ENCODE results near the gene TMEM126B. TPM values are rescaled to one million over a fixed set of nuclear protein-coding genes. Genes with fewer than 3 reads are reported as not detected.
A peak's percentile ranks its signal among the peaks of the same experiment; 100 is the strongest.

The TMEM126B gene
- total and polyA plus RNA-seq, 2 of the 13 experiments (the other 11 are each of a cell fraction or from before 2014, with no cell fraction given) = 33.6 to 54.8 TPM

DNA sequence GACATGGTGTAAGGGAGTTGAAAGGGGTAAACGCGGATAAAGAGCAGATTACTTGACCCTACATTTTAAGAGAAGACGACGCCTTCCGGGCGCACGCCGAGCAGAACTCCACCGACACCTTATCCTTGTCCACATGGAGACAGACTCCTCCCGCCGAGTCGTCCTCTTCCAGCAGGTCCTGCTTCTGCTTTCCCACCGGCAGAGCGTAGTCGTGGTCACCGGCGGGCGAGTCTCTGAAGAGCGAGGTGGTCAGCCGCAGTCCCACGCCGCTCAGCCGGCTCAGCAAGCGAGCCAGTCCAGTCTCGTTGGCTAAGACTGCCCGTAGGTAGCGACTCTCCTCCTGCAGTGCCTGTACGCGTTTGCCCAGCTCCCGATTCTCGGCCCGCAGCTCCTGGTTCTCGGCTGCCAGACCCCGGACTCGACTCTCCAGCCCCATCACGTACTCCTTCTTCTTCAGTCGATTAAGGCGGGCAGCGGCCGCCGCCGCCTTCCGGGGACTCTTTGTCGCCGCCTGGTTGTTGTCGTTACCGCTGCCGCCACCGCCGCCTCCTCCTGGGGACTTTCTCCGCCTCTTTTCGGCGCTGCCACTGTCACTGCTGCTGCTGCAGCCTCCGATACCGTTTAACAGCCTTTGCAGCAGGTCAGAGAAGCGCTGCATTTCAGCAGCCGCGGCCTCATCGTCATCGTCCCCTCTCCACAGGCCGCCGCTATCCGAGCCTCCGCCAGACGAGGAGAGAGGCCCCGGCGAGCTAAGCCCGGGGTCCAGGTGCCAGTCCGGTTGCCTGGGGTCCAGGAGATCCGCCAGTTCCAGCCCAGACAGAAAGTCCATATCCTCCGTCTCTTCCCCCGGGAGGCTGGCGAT lies 35.6 kb downstream of the TMEM126B start (continued):
- TF ChIP-seq GABPB1 (CRISPR knock-in tag; IDR thresholded peaks at IDR 0.05) (0 out of 2 replicates have a peak, but pooled peaks have one; percentile 5), PREB (CRISPR knock-in tag; IDR thresholded peaks at IDR 0.05) (no peak), ZNF747 (CRISPR knock-in tag; IDR thresholded peaks at IDR 0.05; ENCODE audit: borderline replicate concordance) (0 out of 2 replicates have a peak, but pooled peaks have one; percentile 37), ZC3H13 (CRISPR knock-in tag; IDR thresholded peaks at IDR 0.05) (peak; percentile 85; the same call in 1 of the 2 replicates), RFX1 (IDR thresholded peaks at IDR 0.05) (no peak), KLF12 (CRISPR knock-in tag; IDR thresholded peaks at IDR 0.05; ENCODE audit: borderline replicate concordance) (0 out of 2 replicates have a peak, but pooled peaks have one; percentile 31), THYN1 (CRISPR knock-in tag; IDR thresholded peaks at IDR 0.05; ENCODE audit: borderline replicate concordance, low read depth) (0 out of 2 replicates have a peak, but pooled peaks have one; percentile 14), SMC3 (IDR thresholded peaks at IDR 0.05; ENCODE audit: low read length) (no peak), ATF7-NPFF (CRISPR knock-in tag; IDR thresholded peaks at IDR 0.05; ENCODE audit: low read depth) (no peak), ZNF576 (CRISPR knock-in tag; IDR thresholded peaks at IDR 0.05) (0 out of 2 replicates have a peak, but pooled peaks have one; percentile 21), THAP8 (CRISPR knock-in tag; IDR thresholded peaks at IDR 0.05; ENCODE audit: borderline replicate concordance) (no peak), ZNF180 (CRISPR knock-in tag; IDR thresholded peaks at IDR 0.05; ENCODE audit: borderline replicate concordance, low read depth) (no peak)
- TF ChIP-seq, protein P1, sequence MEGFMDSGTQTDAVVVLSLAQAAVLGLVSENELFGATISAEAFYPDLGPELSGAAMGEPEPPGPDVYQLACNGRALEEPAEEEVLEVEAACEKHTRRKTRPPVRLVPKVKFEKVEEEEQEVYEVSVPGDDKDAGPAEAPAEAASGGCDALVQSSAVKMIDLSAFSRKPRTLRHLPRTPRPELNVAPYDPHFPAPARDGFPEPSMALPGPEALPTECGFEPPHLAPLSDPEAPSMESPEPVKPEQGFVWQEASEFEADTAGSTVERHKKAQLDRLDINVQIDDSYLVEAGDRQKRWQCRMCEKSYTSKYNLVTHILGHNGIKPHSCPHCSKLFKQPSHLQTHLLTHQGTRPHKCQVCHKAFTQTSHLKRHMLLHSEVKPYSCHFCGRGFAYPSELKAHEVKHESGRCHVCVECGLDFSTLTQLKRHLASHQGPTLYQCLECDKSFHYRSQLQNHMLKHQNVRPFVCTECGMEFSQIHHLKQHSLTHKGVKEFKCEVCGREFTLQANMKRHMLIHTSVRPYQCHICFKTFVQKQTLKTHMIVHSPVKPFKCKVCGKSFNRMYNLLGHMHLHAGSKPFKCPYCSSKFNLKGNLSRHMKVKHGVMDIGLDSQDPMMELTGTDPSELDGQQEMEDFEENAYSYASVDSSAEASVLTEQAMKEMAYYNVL (CRISPR knock-in tag; IDR thresholded peaks at IDR 0.05; ENCODE audit: borderline replicate concordance) = no peak
- TF ChIP-seq, protein P2, sequence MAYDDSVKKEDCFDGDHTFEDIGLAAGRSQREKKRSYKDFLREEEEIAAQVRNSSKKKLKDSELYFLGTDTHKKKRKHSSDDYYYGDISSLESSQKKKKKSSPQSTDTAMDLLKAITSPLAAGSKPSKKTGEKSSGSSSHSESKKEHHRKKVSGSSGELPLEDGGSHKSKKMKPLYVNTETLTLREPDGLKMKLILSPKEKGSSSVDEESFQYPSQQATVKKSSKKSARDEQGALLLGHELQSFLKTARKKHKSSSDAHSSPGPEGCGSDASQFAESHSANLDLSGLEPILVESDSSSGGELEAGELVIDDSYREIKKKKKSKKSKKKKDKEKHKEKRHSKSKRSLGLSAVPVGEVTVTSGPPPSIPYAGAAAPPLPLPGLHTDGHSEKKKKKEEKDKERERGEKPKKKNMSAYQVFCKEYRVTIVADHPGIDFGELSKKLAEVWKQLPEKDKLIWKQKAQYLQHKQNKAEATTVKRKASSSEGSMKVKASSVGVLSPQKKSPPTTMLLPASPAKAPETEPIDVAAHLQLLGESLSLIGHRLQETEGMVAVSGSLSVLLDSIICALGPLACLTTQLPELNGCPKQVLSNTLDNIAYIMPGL (CRISPR knock-in tag; IDR thresholded peaks at IDR 0.05; ENCODE audit: borderline replicate concordance in 1 of 2, low read depth in 1 of 2) = peak; percentile 25 to 92; a peak in 2 of 4 replicates
- TF ChIP-seq, protein P3, sequence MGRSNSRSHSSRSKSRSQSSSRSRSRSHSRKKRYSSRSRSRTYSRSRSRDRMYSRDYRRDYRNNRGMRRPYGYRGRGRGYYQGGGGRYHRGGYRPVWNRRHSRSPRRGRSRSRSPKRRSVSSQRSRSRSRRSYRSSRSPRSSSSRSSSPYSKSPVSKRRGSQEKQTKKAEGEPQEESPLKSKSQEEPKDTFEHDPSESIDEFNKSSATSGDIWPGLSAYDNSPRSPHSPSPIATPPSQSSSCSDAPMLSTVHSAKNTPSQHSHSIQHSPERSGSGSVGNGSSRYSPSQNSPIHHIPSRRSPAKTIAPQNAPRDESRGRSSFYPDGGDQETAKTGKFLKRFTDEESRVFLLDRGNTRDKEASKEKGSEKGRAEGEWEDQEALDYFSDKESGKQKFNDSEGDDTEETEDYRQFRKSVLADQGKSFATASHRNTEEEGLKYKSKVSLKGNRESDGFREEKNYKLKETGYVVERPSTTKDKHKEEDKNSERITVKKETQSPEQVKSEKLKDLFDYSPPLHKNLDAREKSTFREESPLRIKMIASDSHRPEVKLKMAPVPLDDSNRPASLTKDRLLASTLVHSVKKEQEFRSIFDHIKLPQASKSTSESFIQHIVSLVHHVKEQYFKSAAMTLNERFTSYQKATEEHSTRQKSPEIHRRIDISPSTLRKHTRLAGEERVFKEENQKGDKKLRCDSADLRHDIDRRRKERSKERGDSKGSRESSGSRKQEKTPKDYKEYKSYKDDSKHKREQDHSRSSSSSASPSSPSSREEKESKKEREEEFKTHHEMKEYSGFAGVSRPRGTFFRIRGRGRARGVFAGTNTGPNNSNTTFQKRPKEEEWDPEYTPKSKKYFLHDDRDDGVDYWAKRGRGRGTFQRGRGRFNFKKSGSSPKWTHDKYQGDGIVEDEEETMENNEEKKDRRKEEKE (IDR thresholded peaks at IDR 0.05) = no peak
